HEK293 (cell line): Measurements from ENCODE around the gene XKR8.

Source experiments
- GLI2 ChIP-seq: fragments of 450-650 bp; formaldehyde crosslinking; IDR thresholded peaks from 2 replicates; pipeline ENCODE4; 2017; ENCODE audit warnings: missing biosample characterization, missing genetic modification characterization, low read depth, borderline replicate concordance
- MYNN ChIP-seq: fragments of 450-650 bp; formaldehyde crosslinking; IDR thresholded peaks from 2 replicates; pipeline ENCODE4 v1.5.1; 2016; ENCODE audit warnings: missing biosample characterization, missing genetic modification characterization, borderline replicate concordance
- REPIN1 ChIP-seq: fragments of 450-650 bp; formaldehyde crosslinking; IDR thresholded peaks from 2 replicates; pipeline ENCODE4 v1.5.1; 2017; ENCODE audit warnings: missing biosample characterization, missing genetic modification characterization, low read depth
- ZNF529 ChIP-seq: fragments of 450-650 bp; formaldehyde crosslinking; IDR thresholded peaks from 2 replicates; pipeline ENCODE4 v1.5.1; 2017; ENCODE audit warnings: missing genetic modification characterization, missing biosample characterization; ENCODE audit not compliant: insufficient replicate concordance
- ZNF76 ChIP-seq: fragments of 450-650 bp; formaldehyde crosslinking; IDR thresholded peaks from 2 replicates; pipeline ENCODE4; 2016; ENCODE audit warnings: low read depth, missing biosample characterization, missing genetic modification characterization, borderline replicate concordance
- TF ChIP-seq, protein P1 (sequence below): fragments of 450-650 bp; formaldehyde crosslinking; IDR thresholded peaks from 2 replicates; pipeline ENCODE4 v1.5.1; 2016; ENCODE audit warnings: missing biosample characterization, missing genetic modification characterization
- TF ChIP-seq, protein P2 (sequence below): fragments of 450-650 bp; formaldehyde crosslinking; IDR thresholded peaks from 2 replicates; pipeline ENCODE4 v1.5.1; 2016; ENCODE audit warnings: missing biosample characterization, missing genetic modification characterization

DNA sequence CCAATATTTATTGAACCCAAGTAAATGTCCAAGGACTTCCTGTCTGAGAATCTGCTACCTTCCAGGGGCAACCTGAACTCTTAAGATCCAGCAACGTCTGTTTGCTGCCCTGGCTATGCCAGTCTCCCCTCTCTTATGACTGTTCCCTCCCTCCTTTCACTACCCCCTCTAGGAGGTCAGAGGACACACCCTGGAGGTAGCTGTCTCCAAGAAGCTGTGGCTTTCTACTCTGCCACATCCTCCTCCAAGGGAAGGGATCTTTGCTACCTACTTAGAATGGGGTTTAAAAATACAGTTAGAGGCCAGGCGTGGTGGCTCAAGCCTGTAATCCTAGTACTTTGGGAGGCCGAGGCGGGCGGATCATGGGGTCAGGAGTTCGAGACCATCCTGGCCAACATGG lies 28.6 kb upstream of the XKR8 start:
- TF ChIP-seq ZNF529 (tag by site-specific recombination): no peak
- no peak for TF ChIP-seq ZNF76 (tag by site-specific recombination)
- TF ChIP-seq, protein P1, sequence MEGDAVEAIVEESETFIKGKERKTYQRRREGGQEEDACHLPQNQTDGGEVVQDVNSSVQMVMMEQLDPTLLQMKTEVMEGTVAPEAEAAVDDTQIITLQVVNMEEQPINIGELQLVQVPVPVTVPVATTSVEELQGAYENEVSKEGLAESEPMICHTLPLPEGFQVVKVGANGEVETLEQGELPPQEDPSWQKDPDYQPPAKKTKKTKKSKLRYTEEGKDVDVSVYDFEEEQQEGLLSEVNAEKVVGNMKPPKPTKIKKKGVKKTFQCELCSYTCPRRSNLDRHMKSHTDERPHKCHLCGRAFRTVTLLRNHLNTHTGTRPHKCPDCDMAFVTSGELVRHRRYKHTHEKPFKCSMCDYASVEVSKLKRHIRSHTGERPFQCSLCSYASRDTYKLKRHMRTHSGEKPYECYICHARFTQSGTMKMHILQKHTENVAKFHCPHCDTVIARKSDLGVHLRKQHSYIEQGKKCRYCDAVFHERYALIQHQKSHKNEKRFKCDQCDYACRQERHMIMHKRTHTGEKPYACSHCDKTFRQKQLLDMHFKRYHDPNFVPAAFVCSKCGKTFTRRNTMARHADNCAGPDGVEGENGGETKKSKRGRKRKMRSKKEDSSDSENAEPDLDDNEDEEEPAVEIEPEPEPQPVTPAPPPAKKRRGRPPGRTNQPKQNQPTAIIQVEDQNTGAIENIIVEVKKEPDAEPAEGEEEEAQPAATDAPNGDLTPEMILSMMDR (tag by site-specific recombination): no peak
- no peak for TF ChIP-seq GLI2
- TF ChIP-seq, protein P2, sequence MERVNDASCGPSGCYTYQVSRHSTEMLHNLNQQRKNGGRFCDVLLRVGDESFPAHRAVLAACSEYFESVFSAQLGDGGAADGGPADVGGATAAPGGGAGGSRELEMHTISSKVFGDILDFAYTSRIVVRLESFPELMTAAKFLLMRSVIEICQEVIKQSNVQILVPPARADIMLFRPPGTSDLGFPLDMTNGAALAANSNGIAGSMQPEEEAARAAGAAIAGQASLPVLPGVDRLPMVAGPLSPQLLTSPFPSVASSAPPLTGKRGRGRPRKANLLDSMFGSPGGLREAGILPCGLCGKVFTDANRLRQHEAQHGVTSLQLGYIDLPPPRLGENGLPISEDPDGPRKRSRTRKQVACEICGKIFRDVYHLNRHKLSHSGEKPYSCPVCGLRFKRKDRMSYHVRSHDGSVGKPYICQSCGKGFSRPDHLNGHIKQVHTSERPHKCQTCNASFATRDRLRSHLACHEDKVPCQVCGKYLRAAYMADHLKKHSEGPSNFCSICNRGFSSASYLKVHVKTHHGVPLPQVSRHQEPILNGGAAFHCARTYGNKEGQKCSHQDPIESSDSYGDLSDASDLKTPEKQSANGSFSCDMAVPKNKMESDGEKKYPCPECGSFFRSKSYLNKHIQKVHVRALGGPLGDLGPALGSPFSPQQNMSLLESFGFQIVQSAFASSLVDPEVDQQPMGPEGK (tag by site-specific recombination): no peak
- TF ChIP-seq REPIN1: no peak
- no peak for TF ChIP-seq MYNN
